ENCODE measurements around the gene PRKAR1B.

GRCh38 chr7:585873-586272, 141.2 kb downstream of the PRKAR1B start:
- TF ChIP-seq POLR2A (IDR thresholded peaks at IDR 0.05) (no peak), CTCF (IDR thresholded peaks at IDR 0.05) (no peak), POLR2AphosphoS5 (IDR thresholded peaks at IDR 0.05) (no peak), EP300 (IDR thresholded peaks at IDR 0.05) (no peak)

Data from stomach (tissue), 4 donors.